HepG2 (cell line): ENCODE results near the gene CTSW. TPM values are rescaled to one million over a fixed set of nuclear protein-coding genes. Genes with fewer than 3 reads are reported as not detected.

ENCODE experiments used
- AGO2 ChIP-seq: fragments of 200-400 bp; formaldehyde crosslinking; optimal IDR thresholded peaks from 2 replicates; pipeline ENCODE3; 2017; ENCODE audit warnings: mild to moderate bottlenecking, low read depth, low read length, moderate library complexity
- ARHGAP35 ChIP-seq: sonication (generic); formaldehyde crosslinking; IDR thresholded peaks from 2 replicates; pipeline ENCODE4 v1.9.0; 2022; ENCODE audit warnings: mild to moderate bottlenecking, inconsistent platforms, moderate library complexity, missing genetic modification reagents, borderline replicate concordance
- ARID2 ChIP-seq: sonication (generic); formaldehyde crosslinking; IDR thresholded peaks from 2 replicates; pipeline ENCODE4 v1.8.1; 2022; ENCODE audit warnings: mild to moderate bottlenecking, missing genetic modification reagents, borderline replicate concordance
- ATF1 ChIP-seq: IDR thresholded peaks from 2 replicates; pipeline ENCODE4 v1.6.1; 2016; ENCODE audit warnings: mild to moderate bottlenecking, control low read depth
- ATF3 ChIP-seq: sonication (generic); formaldehyde crosslinking; IDR thresholded peaks from 2 replicates; pipeline ENCODE4 v1.4.0; 2020; ENCODE audit warnings: missing genetic modification reagents
- CHD2 ChIP-seq: IDR thresholded peaks from 2 replicates; pipeline ENCODE4 v1.6.1; 2011; ENCODE audit warnings: low read depth, low read length, improper control_type of control experiment
- DPF2 ChIP-seq: sonication (generic); formaldehyde crosslinking; IDR thresholded peaks from 2 replicates; pipeline ENCODE4 v1.4.0; 2020; ENCODE audit warnings: mild to moderate bottlenecking, low read depth, missing genetic modification reagents, borderline replicate concordance
- FIP1L1 ChIP-seq: fragments of 200-400 bp; formaldehyde crosslinking; IDR thresholded peaks from 2 replicates; pipeline ENCODE4 v1.6.1; 2018; ENCODE audit warnings: low read depth, mild to moderate bottlenecking, low read length, moderate library complexity, borderline replicate concordance; ENCODE audit not compliant: insufficient read depth
- FOXK2 ChIP-seq: fragments of 450-650 bp; IDR thresholded peaks from 2 replicates; pipeline ENCODE4 v1.6.1; 2016
- HDAC6 ChIP-seq: fragments of 200-600 bp; sonication (generic); IDR thresholded peaks from 2 replicates; pipeline ENCODE4 v1.7.0; 2017; ENCODE audit warnings: mild to moderate bottlenecking, antibody characterized with exemption, low read length, low read depth
- HMGXB4 ChIP-seq, 2 experiments: sonication (generic) in 1 of 2; formaldehyde crosslinking in 1 of 2; IDR thresholded peaks; 2 replicates each; pipeline versions ENCODE4 v1.4.0 to v1.6.1; 2018 to 2020; ENCODE audit warnings: missing genetic modification reagents in 2 of 2, borderline replicate concordance in 1 of 2, low read depth in 1 of 2, mild to moderate bottlenecking in 1 of 2, missing biosample characterization in 1 of 2
- MXI1 ChIP-seq: IDR thresholded peaks from 3 replicates; pipeline ENCODE4 v1.6.1; 2012; ENCODE audit warnings: low read depth, low read length, inconsistent platforms, borderline replicate concordance
- PHF8 ChIP-seq: sonication (generic); formaldehyde crosslinking; IDR thresholded peaks from 2 replicates; pipeline ENCODE4 v1.5.0; 2020; ENCODE audit warnings: missing genetic modification reagents
- SNAPC5 ChIP-seq: sonication (generic); formaldehyde crosslinking; IDR thresholded peaks from 2 replicates; pipeline ENCODE4 v1.8.1; 2023; ENCODE audit warnings: mild to moderate bottlenecking, missing genetic modification reagents, borderline replicate concordance
- SYNCRIP ChIP-seq: fragments of 200-400 bp; formaldehyde crosslinking; IDR thresholded peaks from 2 replicates; pipeline ENCODE4 v1.6.1; 2018; ENCODE audit warnings: mild to moderate bottlenecking, low read depth, low read length; ENCODE audit not compliant: insufficient read depth
- TGIF2 ChIP-seq: IDR thresholded peaks from 2 replicates; pipeline ENCODE4 v1.6.1; 2016; ENCODE audit warnings: control low read depth, missing compliant biosample characterization
- ZC3H13 ChIP-seq: sonication (generic); formaldehyde crosslinking; IDR thresholded peaks from 2 replicates; pipeline ENCODE4 v1.8.1; 2023; ENCODE audit warnings: mild to moderate bottlenecking, missing genetic modification reagents, moderate library complexity
- ZNF12 ChIP-seq: sonication (generic); formaldehyde crosslinking; IDR thresholded peaks from 2 replicates; pipeline ENCODE4 v1.5.0; 2020; ENCODE audit warnings: missing genetic modification reagents
- ZNF138 ChIP-seq: sonication (generic); formaldehyde crosslinking; IDR thresholded peaks from 2 replicates; pipeline ENCODE4 v1.5.0; 2020; ENCODE audit warnings: mild to moderate bottlenecking, low read depth, missing genetic modification reagents
- ZNF235 ChIP-seq: sonication (generic); formaldehyde crosslinking; IDR thresholded peaks from 2 replicates; pipeline ENCODE4 v1.8.1; 2023; ENCODE audit warnings: mild to moderate bottlenecking, missing genetic modification reagents, borderline replicate concordance
- ZNF331 ChIP-seq: sonication (generic); formaldehyde crosslinking; IDR thresholded peaks from 2 replicates; pipeline ENCODE4 v1.4.0; 2020; ENCODE audit warnings: missing genetic modification reagents
- ZNF343 ChIP-seq: sonication (generic); formaldehyde crosslinking; IDR thresholded peaks from 2 replicates; pipeline ENCODE4 v1.4.0; 2020; ENCODE audit warnings: mild to moderate bottlenecking, missing genetic modification reagents
- ZNF431 ChIP-seq: sonication (generic); formaldehyde crosslinking; IDR thresholded peaks from 2 replicates; pipeline ENCODE4 v1.9.0; 2022; ENCODE audit warnings: missing genetic modification reagents, low read depth, mild to moderate bottlenecking, borderline replicate concordance
- ZNF614 ChIP-seq: IDR thresholded peaks from 2 replicates; pipeline ENCODE4 v1.6.1; 2018; ENCODE audit warnings: missing biosample characterization, missing genetic modification reagents, inconsistent platforms, borderline replicate concordance
- ZNF616 ChIP-seq: sonication (generic); formaldehyde crosslinking; IDR thresholded peaks from 2 replicates; pipeline ENCODE4 v1.5.0; 2020; ENCODE audit warnings: low read depth, mild to moderate bottlenecking, missing genetic modification reagents
- ZNF670 ChIP-seq: sonication (generic); formaldehyde crosslinking; IDR thresholded peaks from 2 replicates; pipeline ENCODE4 v1.8.0; 2022; ENCODE audit warnings: mild to moderate bottlenecking, missing genetic modification reagents, borderline replicate concordance
- ZNF678 ChIP-seq: sonication (generic); formaldehyde crosslinking; IDR thresholded peaks from 2 replicates; pipeline ENCODE4 v1.4.0; 2020; ENCODE audit warnings: mild to moderate bottlenecking, missing genetic modification reagents
- ZSCAN31 ChIP-seq: sonication (generic); formaldehyde crosslinking; IDR thresholded peaks from 2 replicates; pipeline ENCODE4 v1.5.0; 2020; ENCODE audit warnings: low read depth, mild to moderate bottlenecking, missing genetic modification reagents
- ZSCAN9 ChIP-seq: IDR thresholded peaks from 2 replicates; pipeline ENCODE4 v1.6.1; 2016; ENCODE audit warnings: borderline replicate concordance
- polyA plus RNA-seq, 8 experiments: library from polyadenylated mRNA; depleted of rRNA in 3 of 8; stranded (reverse) in 7 of 8; unstranded in 1 of 8; fragments of >200 nt; fragmentation: Illumina TruSeq in 4 of 8; extraction: Trizol in 4 of 8; gene quantifications; 2 replicates each; pipeline versions ENCODE4 v1.2.1 to v1.2.3, GENCODE V29; 2011 to 2016; ENCODE audit warnings: low read depth in 4 of 8, missing spikeins in 1 of 8, mixed read lengths in 1 of 8; ENCODE audit not compliant: insufficient read depth in 1 of 8
- total RNA-seq, 5 experiments: library from RNA; depleted of rRNA; stranded (reverse); fragments of >200 nt; fragmentation: Illumina TruSeq; extraction: Trizol; gene quantifications; 2 replicates each; pipeline ENCODE4 v1.2.3, GENCODE V29; 2016; ENCODE audit warnings: low read depth in 1 of 5

Gene CTSW
- total and polyA plus RNA-seq, 2 of the 13 experiments (the other 11 are each of a cell fraction or from before 2014, with no cell fraction given), result 0.09 TPM; not detected in 1

GRCh38 chr11:65857853-65858680, 21.6 kb upstream of the CTSW start, which contains the start of gene CFL1 (continued):
- TF ChIP-seq ZNF678, result no peak; the same call in 1 of the 2 replicates
- TF ChIP-seq SYNCRIP, result no peak
- TF ChIP-seq ZNF235 (CRISPR knock-in tag), result no peak
- TF ChIP-seq ZNF614 (CRISPR knock-in tag), result no peak
- peak; percentile 20; the same call in 1 of the 2 replicates for TF ChIP-seq ZNF138 (CRISPR knock-in tag)
- peak; percentile 9 for TF ChIP-seq AGO2
- no peak; the same call in 1 of the 2 replicates for TF ChIP-seq CHD2
- TF ChIP-seq ATF3 (CRISPR knock-in tag), result no peak
- TF ChIP-seq ATF1, result no peak
- TF ChIP-seq PHF8 (CRISPR knock-in tag), result peak; percentile 82
- TF ChIP-seq ZNF12, result peak; percentile 69
- peak; percentile 85; the same call in 1 of the 2 replicates for TF ChIP-seq ZNF343 (CRISPR knock-in tag)
- TF ChIP-seq ZNF331, result peak; percentile 48; the same call in 1 of the 2 replicates
- TF ChIP-seq HDAC6, result no peak
- TF ChIP-seq SNAPC5 (CRISPR knock-in tag), result 0 out of 2 replicates have a peak, but pooled peaks have one; percentile 48
- no peak; the same call in 1 of the 2 replicates for TF ChIP-seq ZNF616 (CRISPR knock-in tag)
- peak; percentile 78; the same call in 1 of the 2 replicates for TF ChIP-seq ARID2 (CRISPR knock-in tag)
- no peak for TF ChIP-seq FIP1L1
- 0 out of 2 replicates have a peak, but pooled peaks have one; percentile 14 for TF ChIP-seq TGIF2 (CRISPR knock-in tag)
- TF ChIP-seq ZSCAN31 (CRISPR knock-in tag), result peak; percentile 80
- peak; percentile 46 to 62; a peak in 2 of 4 replicates for TF ChIP-seq HMGXB4 (CRISPR knock-in tag; IDR thresholded peaks at IDR 0.05; ENCODE audit: borderline replicate concordance in 1 of 2, low read depth in 1 of 2)
- no peak for TF ChIP-seq DPF2 (CRISPR knock-in tag)
- TF ChIP-seq FOXK2, result no peak
- TF ChIP-seq ZNF431 (CRISPR knock-in tag), result no peak
- TF ChIP-seq ZC3H13, result peak; percentile 81; the same call in 1 of the 2 replicates
- 0 out of 2 replicates have a peak, but pooled peaks have one; percentile 62 for TF ChIP-seq ZNF670 (CRISPR knock-in tag)
- peak; percentile 76; the same call in 1 of the 3 replicates for TF ChIP-seq MXI1
- no peak for TF ChIP-seq ARHGAP35 (CRISPR knock-in tag)
- 0 out of 2 replicates have a peak, but pooled peaks have one; percentile 64 for TF ChIP-seq ZSCAN9 (CRISPR knock-in tag)
